Measurements from ENCODE around the gene CRYBG2. TPM values are rescaled to one million over a fixed set of nuclear protein-coding genes. Genes with fewer than 3 reads are reported as not detected.

CRYBG2 gene
- total RNA-seq, result 1 to 10 TPM in 1 of 2 donors, under 1 TPM in 1; 0.37 to 3.8 TPM
- 1 to 10 TPM; 1.5 to 7.7 TPM for polyA plus RNA-seq
- long read RNA-seq, donor 1, result 0 reads
- long read RNA-seq, donor 2, result 0 reads
- long read RNA-seq, donor 3, result 0 reads
- long read RNA-seq, donor 4, result 0 reads
- long read RNA-seq, donor 5, result 0 reads

- H3K36me3 ChIP-seq (ENCODE audit: control insufficient read depth in 4 of 4, insufficient read depth in 4 of 4, low read length in 4 of 4), result no peaks in the 10 kb centered on the region
- H3K9me3 ChIP-seq (ENCODE audit: control insufficient read depth in 4 of 4, insufficient read depth in 3 of 4, low read length in 3 of 4), result no peaks in the 10 kb centered on the region
- ATAC-seq (ENCODE audit: insufficient read depth, low FRiP score) (peak; percentile 53), DNase-seq (peak; percentile 53 to 85 (median 75))
- peaks cover 0 to 11% (median 11%) of the 10 kb centered on the region in 3 donors for H3K27me3 ChIP-seq (ENCODE audit: control insufficient read depth in 3 of 3, insufficient read depth in 3 of 3, low read length in 2 of 3)
- no peak within 1 kb of the TSS for H3K9ac ChIP-seq (ENCODE audit: insufficient read depth in 1 of 2, low read length in 2 of 2)
- peak within 1 kb of the TSS in 1 of 2 donors; percentile 28 for H3K27ac ChIP-seq (ENCODE audit: low read depth in 1 of 2, low read length in 1 of 2)
- peaks cover 0 to 11% (median 0%) of the 10 kb centered on the region in 5 donors for H3K4me1 ChIP-seq (ENCODE audit: control insufficient read depth in 5 of 5, insufficient read depth in 5 of 5, low read length in 5 of 5)
- no peak within 1 kb of the TSS for H3K4me3 ChIP-seq
- TF ChIP-seq, protein P1, sequence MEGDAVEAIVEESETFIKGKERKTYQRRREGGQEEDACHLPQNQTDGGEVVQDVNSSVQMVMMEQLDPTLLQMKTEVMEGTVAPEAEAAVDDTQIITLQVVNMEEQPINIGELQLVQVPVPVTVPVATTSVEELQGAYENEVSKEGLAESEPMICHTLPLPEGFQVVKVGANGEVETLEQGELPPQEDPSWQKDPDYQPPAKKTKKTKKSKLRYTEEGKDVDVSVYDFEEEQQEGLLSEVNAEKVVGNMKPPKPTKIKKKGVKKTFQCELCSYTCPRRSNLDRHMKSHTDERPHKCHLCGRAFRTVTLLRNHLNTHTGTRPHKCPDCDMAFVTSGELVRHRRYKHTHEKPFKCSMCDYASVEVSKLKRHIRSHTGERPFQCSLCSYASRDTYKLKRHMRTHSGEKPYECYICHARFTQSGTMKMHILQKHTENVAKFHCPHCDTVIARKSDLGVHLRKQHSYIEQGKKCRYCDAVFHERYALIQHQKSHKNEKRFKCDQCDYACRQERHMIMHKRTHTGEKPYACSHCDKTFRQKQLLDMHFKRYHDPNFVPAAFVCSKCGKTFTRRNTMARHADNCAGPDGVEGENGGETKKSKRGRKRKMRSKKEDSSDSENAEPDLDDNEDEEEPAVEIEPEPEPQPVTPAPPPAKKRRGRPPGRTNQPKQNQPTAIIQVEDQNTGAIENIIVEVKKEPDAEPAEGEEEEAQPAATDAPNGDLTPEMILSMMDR (IDR thresholded peaks at IDR 0.05; ENCODE audit: control extremely low read depth, extremely low read depth), result no peak
- 73 to 91% methylated on average over 21 of the region's 21 CpGs for WGBS, 2 donors
Observed at GRCh38 chr1:26353976-26354820, at the start of gene CRYBG2. TSS of gene CRYBG2 (minus strand) at chr1:26354130. CDS start at chr1:26346657, 7,473 bp downstream.

DNA sequence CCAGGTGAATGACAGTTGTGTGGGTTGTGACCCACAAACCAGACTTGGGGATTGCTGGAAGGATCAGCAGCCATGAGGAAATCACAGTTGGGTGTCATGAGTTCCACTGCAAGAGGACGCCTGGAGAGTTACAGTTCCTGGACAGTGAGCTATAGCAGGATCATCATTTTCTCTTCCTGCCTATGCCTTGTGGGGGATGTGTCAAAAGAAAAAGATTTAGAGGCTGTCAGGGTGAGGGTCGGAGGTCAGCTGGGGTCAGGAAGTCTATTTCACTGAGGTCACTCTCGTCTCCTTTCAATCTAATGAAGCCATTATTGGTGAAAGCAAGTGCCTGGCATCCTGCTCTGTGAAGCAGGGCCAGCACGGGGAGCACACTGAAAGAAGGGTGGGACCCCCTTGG lies 49.7 kb upstream of the CRYBG2 start:
- Histone ChIP-seq H3K4me1 (ENCODE audit: control insufficient read depth in 5 of 5, insufficient read depth in 5 of 5, low read length in 5 of 5) (no peaks in the 10 kb centered on the region), H3K4me3 (no peak overlapping the region), H3K9me3 (ENCODE audit: control insufficient read depth in 4 of 4, insufficient read depth in 3 of 4, low read length in 3 of 4) (no peaks in the 10 kb centered on the region), H3K27ac (ENCODE audit: low read depth in 1 of 2, low read length in 1 of 2) (no peak overlapping the region), H3K36me3 (ENCODE audit: control insufficient read depth in 4 of 4, insufficient read depth in 4 of 4, low read length in 4 of 4) (no peaks in the 10 kb centered on the region), H3K27me3 (ENCODE audit: control insufficient read depth in 3 of 3, insufficient read depth in 3 of 3, low read length in 2 of 3) (peaks cover 0 to 1% (median 0%) of the 10 kb centered on the region in 3 donors), H3K9ac (ENCODE audit: insufficient read depth in 1 of 2, low read length in 2 of 2) (no peak overlapping the region)
- DNase-seq, result no peak
- WGBS, 2 donors, result 24 to 39% methylated on average over 4 of the region's 4 CpGs
- TF ChIP-seq, protein P1 (IDR thresholded peaks at IDR 0.05; ENCODE audit: control extremely low read depth, extremely low read depth), result no peak
- ATAC-seq (ENCODE audit: insufficient read depth, low FRiP score), result no peak

GRCh38 chr1:26401891-26402290 lies 48.0 kb upstream of the CRYBG2 start:
- Histone ChIP-seq H3K27ac (ENCODE audit: low read depth in 1 of 2, low read length in 1 of 2) (no peak overlapping the region), H3K36me3 (ENCODE audit: control insufficient read depth in 4 of 4, insufficient read depth in 4 of 4, low read length in 4 of 4) (no peaks in the 10 kb centered on the region), H3K27me3 (ENCODE audit: control insufficient read depth in 3 of 3, insufficient read depth in 3 of 3, low read length in 2 of 3) (no peaks in the 10 kb centered on the region), H3K4me3 (no peak overlapping the region), H3K9me3 (ENCODE audit: control insufficient read depth in 4 of 4, insufficient read depth in 3 of 4, low read length in 3 of 4) (no peaks in the 10 kb centered on the region), H3K4me1 (ENCODE audit: control insufficient read depth in 5 of 5, insufficient read depth in 5 of 5, low read length in 5 of 5) (no peaks in the 10 kb centered on the region), H3K9ac (ENCODE audit: insufficient read depth in 1 of 2, low read length in 2 of 2) (no peak overlapping the region)
- ATAC-seq (ENCODE audit: insufficient read depth, low FRiP score), result no peak
- TF ChIP-seq, protein P1 (IDR thresholded peaks at IDR 0.05; ENCODE audit: control extremely low read depth, extremely low read depth), result no peak
- DNase-seq, result no peak
- 74 to 83% methylated on average over 3 of the region's 3 CpGs for WGBS, 2 donors

Data from lung (tissue), 16 donors.